ENCODE measurements around the gene ZIM2. TPM values are rescaled to one million over a fixed set of nuclear protein-coding genes. Genes with fewer than 3 reads are reported as not detected.

ZIM2 gene
- total and polyA plus RNA-seq, 4 donors = 3.1 to 7.8 (median 6.6) TPM

DNA sequence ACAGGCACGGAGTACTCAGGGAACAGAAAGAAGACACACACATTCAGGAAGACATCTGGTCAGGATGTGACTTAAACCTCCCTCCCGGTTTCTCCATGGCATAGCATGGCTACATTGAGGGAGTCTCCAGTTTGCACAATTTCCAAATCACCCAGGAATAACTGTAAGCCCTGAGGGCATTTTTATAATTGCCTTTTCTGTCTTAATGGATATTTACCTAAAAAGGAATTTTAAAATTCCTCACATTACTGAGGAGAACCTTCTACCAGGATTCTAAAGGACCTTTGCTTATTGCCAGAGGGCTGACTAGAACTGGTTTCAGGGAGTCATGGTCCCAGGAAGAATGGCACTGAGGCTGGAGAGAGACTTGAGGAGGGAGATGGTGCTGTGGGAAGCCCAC is 21.4 kb downstream of the ZIM2 start:
- Histone ChIP-seq H3K4me3 (ENCODE audit: low read depth, low read length) (no peak overlapping the region), H3K9me3 (ENCODE audit: control insufficient read depth, insufficient read depth, low read length) (no peaks in the 10 kb centered on the region), H3K27me3 (ENCODE audit: control insufficient read depth, insufficient read depth, low read length) (no peaks in the 10 kb centered on the region), H3K4me1 (ENCODE audit: control insufficient read depth, insufficient read depth, low read length) (no peaks in the 10 kb centered on the region), H3K27ac (ENCODE audit: low read depth, low read length) (no peak overlapping the region), H3K36me3 (ENCODE audit: control insufficient read depth, insufficient read depth, low read length) (peaks cover 34% of the 10 kb centered on the region)
- WGBS (ENCODE audit: insufficient coverage) = no CpG with 5 or more reads among the region's 2 CpGs
- DNase-seq (ENCODE audit: low read depth in 4 of 6, low spot score in 6 of 6) = no peak

DNA sequence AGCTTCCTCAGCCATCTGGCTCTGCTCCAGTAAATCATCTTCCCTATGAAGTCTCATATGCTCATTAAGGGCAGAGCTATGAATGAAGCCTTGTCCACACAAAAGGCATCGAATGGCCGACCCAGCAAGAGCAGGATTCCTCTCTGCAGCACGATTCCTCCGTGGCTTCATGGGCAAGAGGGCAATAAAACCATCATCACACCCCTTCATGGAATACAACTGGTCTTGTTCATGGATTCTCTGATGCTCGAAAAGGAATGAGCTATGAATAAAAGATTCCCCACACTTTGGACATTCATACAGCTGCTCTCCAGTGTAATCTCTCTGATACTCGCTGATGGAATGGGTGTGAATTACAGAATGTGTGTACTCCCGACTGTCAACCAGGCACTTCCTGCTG is 25.9 kb downstream of the ZIM2 start:
- no peaks in the 10 kb centered on the region for H3K27me3 ChIP-seq (ENCODE audit: control insufficient read depth, insufficient read depth, low read length)
- no peak overlapping the region for H3K27ac ChIP-seq (ENCODE audit: low read depth, low read length)
- no peaks in the 10 kb centered on the region for H3K4me1 ChIP-seq (ENCODE audit: control insufficient read depth, insufficient read depth, low read length)
- H3K36me3 ChIP-seq (ENCODE audit: control insufficient read depth, insufficient read depth, low read length) = peaks cover 11% of the 10 kb centered on the region
- H3K9me3 ChIP-seq (ENCODE audit: control insufficient read depth, insufficient read depth, low read length) = no peaks in the 10 kb centered on the region
- H3K4me3 ChIP-seq (ENCODE audit: low read depth, low read length) = no peak overlapping the region
- 81% methylated on average over 3 of the region's 7 CpGs for WGBS (ENCODE audit: insufficient coverage)
- DNase-seq (ENCODE audit: low read depth in 4 of 6, low spot score in 6 of 6) = no peak

DNA sequence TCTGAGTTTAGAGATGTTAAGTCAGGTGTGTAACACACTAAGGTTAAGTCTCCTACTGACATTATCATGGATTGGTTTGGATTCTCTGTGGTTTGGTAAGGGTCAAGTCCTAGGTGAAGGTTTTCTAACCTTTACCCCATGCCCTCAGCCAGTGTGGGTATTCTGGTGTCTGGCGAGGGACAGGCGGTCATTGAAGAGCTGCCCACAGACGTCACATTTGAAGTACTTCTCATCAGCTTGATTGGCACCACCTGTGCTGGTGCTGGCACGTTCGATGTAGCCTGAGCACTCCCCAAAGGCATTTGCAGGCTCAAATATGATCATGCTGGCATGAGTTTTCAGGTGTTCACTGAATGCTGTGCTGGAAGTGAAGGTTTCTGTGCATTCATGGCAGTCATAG is 27.0 kb downstream of the ZIM2 start:
- 64% methylated on average over 3 of the region's 5 CpGs for WGBS (ENCODE audit: insufficient coverage)
- Histone ChIP-seq H3K9me3 (ENCODE audit: control insufficient read depth, insufficient read depth, low read length) (no peaks in the 10 kb centered on the region), H3K4me3 (ENCODE audit: low read depth, low read length) (no peak overlapping the region), H3K36me3 (ENCODE audit: control insufficient read depth, insufficient read depth, low read length) (peaks cover 11% of the 10 kb centered on the region), H3K27me3 (ENCODE audit: control insufficient read depth, insufficient read depth, low read length) (no peaks in the 10 kb centered on the region), H3K4me1 (ENCODE audit: control insufficient read depth, insufficient read depth, low read length) (no peaks in the 10 kb centered on the region), H3K27ac (ENCODE audit: low read depth, low read length) (no peak overlapping the region)
- DNase-seq (ENCODE audit: low read depth in 4 of 6, low spot score in 6 of 6) = no peak

DNA sequence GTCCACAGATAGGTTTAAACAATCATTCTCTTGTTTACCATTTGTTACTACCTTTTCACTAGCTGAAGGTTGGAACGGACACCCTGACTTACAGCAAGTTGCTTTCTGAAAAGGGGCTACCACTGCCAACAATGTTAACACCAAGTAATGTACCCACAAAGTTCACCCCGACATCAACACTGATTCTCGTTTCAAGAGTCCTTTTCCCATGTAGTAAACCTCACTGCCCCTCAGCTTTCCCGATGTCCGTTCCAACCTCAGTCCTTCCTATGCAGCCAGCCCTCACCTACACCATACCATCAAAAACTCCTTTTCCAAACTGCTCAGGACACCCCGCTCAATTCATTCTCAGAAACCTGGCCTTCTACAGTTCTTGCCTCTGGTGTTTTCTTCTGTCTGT is 29.0 kb downstream of the ZIM2 start:
- no peaks in the 10 kb centered on the region for H3K4me1 ChIP-seq (ENCODE audit: control insufficient read depth, insufficient read depth, low read length)
- no peak overlapping the region for H3K4me3 ChIP-seq (ENCODE audit: low read depth, low read length)
- H3K27ac ChIP-seq (ENCODE audit: low read depth, low read length) = no peak overlapping the region
- no peaks in the 10 kb centered on the region for H3K27me3 ChIP-seq (ENCODE audit: control insufficient read depth, insufficient read depth, low read length)
- H3K36me3 ChIP-seq (ENCODE audit: control insufficient read depth, insufficient read depth, low read length) = peaks cover 7% of the 10 kb centered on the region
- no peak for DNase-seq (ENCODE audit: low read depth in 4 of 6, low spot score in 6 of 6)
- H3K9me3 ChIP-seq (ENCODE audit: control insufficient read depth, insufficient read depth, low read length) = no peaks in the 10 kb centered on the region
- 72% methylated on average over 6 of the region's 6 CpGs for WGBS (ENCODE audit: insufficient coverage)

DNA sequence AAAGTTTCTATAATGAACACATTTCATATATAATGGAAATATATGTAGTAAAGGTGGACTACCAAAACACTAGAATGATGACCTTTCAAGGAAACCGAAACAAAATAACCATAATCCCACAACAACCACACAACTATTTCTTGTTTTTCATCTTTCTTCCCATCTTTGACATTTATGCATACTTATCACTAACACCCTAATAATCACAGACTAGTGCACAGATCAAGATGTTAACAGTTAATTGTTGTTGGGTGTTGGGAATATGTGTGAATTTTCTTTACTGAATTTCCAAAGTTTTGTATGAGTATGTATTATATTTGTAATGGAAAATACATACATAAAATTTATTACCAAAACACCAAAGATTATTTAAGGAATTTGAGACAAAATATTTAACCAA is 30.3 kb downstream of the ZIM2 start:
- Histone ChIP-seq H3K36me3 (ENCODE audit: control insufficient read depth, insufficient read depth, low read length) (peaks cover 7% of the 10 kb centered on the region), H3K4me3 (ENCODE audit: low read depth, low read length) (no peak overlapping the region), H3K27ac (ENCODE audit: low read depth, low read length) (no peak overlapping the region), H3K9me3 (ENCODE audit: control insufficient read depth, insufficient read depth, low read length) (no peaks in the 10 kb centered on the region), H3K27me3 (ENCODE audit: control insufficient read depth, insufficient read depth, low read length) (no peaks in the 10 kb centered on the region), H3K4me1 (ENCODE audit: control insufficient read depth, insufficient read depth, low read length) (no peaks in the 10 kb centered on the region)
- WGBS (ENCODE audit: insufficient coverage) = no CpG with 5 or more reads among the region's 1 CpG
- no peak for DNase-seq (ENCODE audit: low read depth in 4 of 6, low spot score in 6 of 6)

DNA sequence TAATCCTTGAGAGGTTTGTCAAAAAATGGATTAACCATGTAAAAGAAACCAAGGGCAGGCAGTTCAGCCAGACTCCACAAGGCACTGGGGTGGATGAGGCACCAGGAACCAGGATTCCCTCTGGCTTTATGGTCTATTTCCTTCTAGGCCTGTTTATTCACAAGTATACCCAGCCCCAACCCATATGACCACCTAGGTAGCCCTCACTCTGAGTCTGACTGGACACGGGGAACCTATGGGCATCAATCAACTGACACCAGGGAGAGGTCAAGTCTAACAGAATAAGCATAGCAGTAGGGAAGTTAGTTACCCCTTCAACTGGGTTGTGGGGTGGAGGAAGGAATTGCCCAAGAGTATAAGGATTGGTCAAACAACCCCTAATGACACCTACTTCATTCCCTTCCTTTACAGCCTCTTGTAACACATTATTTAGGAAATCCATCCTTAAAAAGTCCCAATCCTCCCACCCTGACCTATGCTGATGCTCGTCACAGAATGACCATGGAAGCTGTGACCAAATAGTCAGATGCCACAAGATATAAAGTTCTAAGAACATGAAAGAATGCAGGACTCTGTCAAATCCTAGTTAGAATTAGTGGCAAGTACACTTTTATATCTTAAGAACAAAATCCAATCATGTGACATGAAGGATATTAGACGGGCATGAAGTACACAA is 31.7 kb downstream of the ZIM2 start:
- DNase-seq (ENCODE audit: low read depth in 4 of 6, low spot score in 6 of 6) = no peak
- Histone ChIP-seq H3K9me3 (ENCODE audit: control insufficient read depth, insufficient read depth, low read length) (peaks cover 1% of the 10 kb centered on the region), H3K4me3 (ENCODE audit: low read depth, low read length) (no peak overlapping the region), H3K4me1 (ENCODE audit: control insufficient read depth, insufficient read depth, low read length) (no peaks in the 10 kb centered on the region), H3K27me3 (ENCODE audit: control insufficient read depth, insufficient read depth, low read length) (no peaks in the 10 kb centered on the region), H3K27ac (ENCODE audit: low read depth, low read length) (no peak overlapping the region), H3K36me3 (ENCODE audit: control insufficient read depth, insufficient read depth, low read length) (peaks cover 4% of the 10 kb centered on the region)
- no CpG with 5 or more reads among the region's 3 CpGs for WGBS (ENCODE audit: insufficient coverage)

DNA sequence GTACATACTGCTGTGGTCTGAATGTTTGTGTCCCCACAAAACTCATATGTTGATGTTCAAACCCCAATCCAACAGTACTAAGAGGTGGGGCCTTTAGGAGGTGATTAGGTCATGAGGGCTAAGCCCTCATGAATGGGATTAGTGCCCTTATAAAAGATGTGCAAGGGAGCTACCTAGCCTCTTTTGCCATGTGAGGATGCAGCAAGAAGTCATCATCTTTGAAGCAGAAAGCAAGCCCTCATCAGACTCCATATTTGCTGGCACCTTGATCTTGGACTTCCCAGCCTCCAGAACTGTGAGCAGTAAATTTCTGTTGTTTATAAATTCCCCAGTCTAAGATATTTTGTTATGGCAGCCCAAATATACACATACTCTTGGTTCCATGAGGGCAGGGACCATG is 33.9 kb downstream of the ZIM2 start:
- Histone ChIP-seq H3K36me3 (ENCODE audit: control insufficient read depth, insufficient read depth, low read length) (no peaks in the 10 kb centered on the region), H3K9me3 (ENCODE audit: control insufficient read depth, insufficient read depth, low read length) (peaks cover 7% of the 10 kb centered on the region), H3K27me3 (ENCODE audit: control insufficient read depth, insufficient read depth, low read length) (no peaks in the 10 kb centered on the region), H3K4me3 (ENCODE audit: low read depth, low read length) (no peak overlapping the region), H3K4me1 (ENCODE audit: control insufficient read depth, insufficient read depth, low read length) (no peaks in the 10 kb centered on the region), H3K27ac (ENCODE audit: low read depth, low read length) (no peak overlapping the region)
- DNase-seq (ENCODE audit: low read depth in 4 of 6, low spot score in 6 of 6) = no peak

DNA sequence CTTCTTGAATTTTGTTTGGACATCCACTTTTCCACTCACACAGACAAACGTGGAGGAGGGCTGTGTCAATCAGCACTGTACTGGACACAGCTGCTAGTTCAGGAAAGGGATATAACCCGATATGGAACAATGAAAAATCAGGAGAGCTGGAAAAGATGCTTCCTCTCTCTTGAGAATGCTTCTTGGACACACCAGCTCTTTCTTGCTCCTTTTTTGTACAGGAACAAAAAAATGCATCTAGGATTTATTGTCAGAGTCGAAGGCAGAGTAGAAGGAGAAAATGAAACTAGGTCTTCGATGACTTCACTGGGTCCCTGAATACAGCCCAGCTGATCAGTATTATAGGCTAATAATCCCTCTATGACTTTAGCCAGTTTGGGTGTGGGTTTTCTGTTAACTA is 62.2 kb downstream of the ZIM2 start:
- no peaks in the 10 kb centered on the region for H3K36me3 ChIP-seq (ENCODE audit: control insufficient read depth, insufficient read depth, low read length)
- DNase-seq (ENCODE audit: low read depth in 4 of 6, low spot score in 6 of 6) = no peak
- H3K4me3 ChIP-seq (ENCODE audit: low read depth, low read length) = no peak overlapping the region
- no peak overlapping the region for H3K27ac ChIP-seq (ENCODE audit: low read depth, low read length)
- H3K9me3 ChIP-seq (ENCODE audit: control insufficient read depth, insufficient read depth, low read length) = no peaks in the 10 kb centered on the region
- no peaks in the 10 kb centered on the region for H3K27me3 ChIP-seq (ENCODE audit: control insufficient read depth, insufficient read depth, low read length)
- no peaks in the 10 kb centered on the region for H3K4me1 ChIP-seq (ENCODE audit: control insufficient read depth, insufficient read depth, low read length)
- 100% methylated on average over 1 of the region's 4 CpGs for WGBS (ENCODE audit: insufficient coverage)

DNA sequence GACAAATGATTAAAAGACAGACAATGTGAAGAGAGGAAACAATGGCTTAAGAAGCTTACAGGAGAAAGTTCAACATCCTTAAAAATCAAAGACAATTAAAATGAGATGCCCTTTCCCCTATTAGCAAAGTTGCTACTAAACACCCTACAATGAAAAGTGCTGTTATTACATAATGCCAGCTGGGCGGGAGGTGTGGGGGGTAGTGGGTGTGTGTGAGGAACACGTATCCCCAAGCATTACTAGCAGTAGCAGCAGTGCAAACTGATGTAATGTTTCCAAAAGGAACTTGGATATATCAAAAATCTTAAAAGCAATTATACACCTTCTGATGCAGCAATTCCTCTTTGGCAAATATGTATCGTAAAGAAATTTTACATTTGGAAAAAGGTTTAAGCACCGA is 70.9 kb downstream of the ZIM2 start:
- H3K4me3 ChIP-seq (ENCODE audit: low read depth, low read length) = no peak overlapping the region
- no peak overlapping the region for H3K27ac ChIP-seq (ENCODE audit: low read depth, low read length)
- no CpG with 5 or more reads among the region's 4 CpGs for WGBS (ENCODE audit: insufficient coverage)
- no peak for DNase-seq (ENCODE audit: low read depth in 4 of 6, low spot score in 6 of 6)
- H3K27me3 ChIP-seq (ENCODE audit: control insufficient read depth, insufficient read depth, low read length) = no peaks in the 10 kb centered on the region
- H3K9me3 ChIP-seq (ENCODE audit: control insufficient read depth, insufficient read depth, low read length) = no peaks in the 10 kb centered on the region
- no peaks in the 10 kb centered on the region for H3K36me3 ChIP-seq (ENCODE audit: control insufficient read depth, insufficient read depth, low read length)
- peaks cover 8% of the 10 kb centered on the region for H3K4me1 ChIP-seq (ENCODE audit: control insufficient read depth, insufficient read depth, low read length)

DNA sequence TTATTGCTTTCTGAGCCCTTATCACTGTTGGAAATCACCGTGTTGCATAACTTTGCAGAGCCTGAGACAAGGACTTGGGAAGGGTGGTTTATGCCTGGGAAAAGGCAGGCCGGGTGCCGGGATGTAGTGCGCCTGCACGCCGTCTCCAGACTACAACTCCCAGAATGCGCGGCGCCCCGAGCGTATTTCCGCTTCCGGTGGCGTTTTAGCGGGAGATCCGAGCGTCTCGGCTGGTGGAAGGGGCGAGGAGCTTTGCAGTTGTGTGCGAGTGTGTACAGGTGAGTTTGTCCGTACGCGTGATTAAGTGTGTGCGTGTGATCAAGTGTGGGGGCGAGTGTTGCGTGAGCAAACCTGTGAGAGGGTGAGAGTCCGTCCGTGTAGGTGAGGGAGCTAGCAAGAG is 75.4 kb downstream of the ZIM2 start:
- under 1% methylated on average over 28 of the region's 28 CpGs for WGBS (ENCODE audit: insufficient coverage)
- no peak overlapping the region for H3K27ac ChIP-seq (ENCODE audit: low read depth, low read length)

More for the DNA sequence above, 75.4 kb downstream of the ZIM2 start:
- Histone ChIP-seq H3K36me3 (ENCODE audit: control insufficient read depth, insufficient read depth, low read length) (no peaks in the 10 kb centered on the region), H3K4me1 (ENCODE audit: control insufficient read depth, insufficient read depth, low read length) (peaks cover 8% of the 10 kb centered on the region), H3K4me3 (ENCODE audit: low read depth, low read length) (peak overlapping the region; percentile 66), H3K27me3 (ENCODE audit: control insufficient read depth, insufficient read depth, low read length) (no peaks in the 10 kb centered on the region), H3K9me3 (ENCODE audit: control insufficient read depth, insufficient read depth, low read length) (no peaks in the 10 kb centered on the region)
- peak; percentile 68 to 95 (median 76) for DNase-seq (ENCODE audit: low read depth in 4 of 6, low spot score in 6 of 6)
